GM18519 (cell line): ENCODE data around the gene SLC24A1.
"Not testable (repeated sequence)": the region's sequence is repeated elsewhere in the genome, so short reads cannot be mapped to it uniquely, and the experiment has no call there.

Source experiments
- ATAC-seq: cut with Tn5 transposase; IDR thresholded peaks from one replicate; pipeline ENCODE4 v1.9.1; 2021; ENCODE audit warnings: mild to moderate bottlenecking, moderate library complexity; ENCODE audit not compliant: unreplicated experiment, low FRiP score

SLC24A1 gene

GRCh38 chr15:65615887-65616286 is 5.9 kb upstream of the SLC24A1 start:
- ATAC-seq = not testable (repeated sequence)

- no peak for ATAC-seq
Observed at GRCh38 chr15:65618560-65619109, 3.1 kb upstream of the SLC24A1 start.

- no peak for ATAC-seq
Observed at GRCh38 chr15:65619626-65620290, 2.0 kb upstream of the SLC24A1 start.

- ATAC-seq = no peak
Observed at GRCh38 chr15:65620833-65621232, 905 bp upstream of the SLC24A1 start.

GRCh38 chr15:65623103-65623502 is 1.4 kb downstream of the SLC24A1 start:
- no peak for ATAC-seq

GRCh38 chr15:65626856-65627255 is 5.1 kb downstream of the SLC24A1 start:
- ATAC-seq = no peak

- no peak for ATAC-seq
Observed at GRCh38 chr15:65629548-65629947, 7.8 kb downstream of the SLC24A1 start.

- ATAC-seq = no peak
Observed at GRCh38 chr15:65630760-65631159, 9.0 kb downstream of the SLC24A1 start.

GRCh38 chr15:65631503-65631902 is 9.8 kb downstream of the SLC24A1 start:
- ATAC-seq = no peak

GRCh38 chr15:65632780-65633375 is 11.1 kb downstream of the SLC24A1 start:
- no peak for ATAC-seq

- no peak for ATAC-seq
Observed at GRCh38 chr15:65633752-65634151, 12.0 kb downstream of the SLC24A1 start.

GRCh38 chr15:65634356-65634755 is 12.6 kb downstream of the SLC24A1 start:
- no peak for ATAC-seq

GRCh38 chr15:65638109-65638508 is 16.4 kb downstream of the SLC24A1 start:
- no peak for ATAC-seq

- no peak for ATAC-seq
Observed at GRCh38 chr15:65638681-65639089, 16.9 kb downstream of the SLC24A1 start.

- no peak for ATAC-seq
Observed at GRCh38 chr15:65639509-65639908, 17.8 kb downstream of the SLC24A1 start.

- ATAC-seq = no peak
Observed at GRCh38 chr15:65641768-65642475, 20.2 kb downstream of the SLC24A1 start.

GRCh38 chr15:65642594-65642993 is 20.9 kb downstream of the SLC24A1 start:
- ATAC-seq = no peak

GRCh38 chr15:65644282-65644681 is 22.5 kb downstream of the SLC24A1 start:
- ATAC-seq = no peak

- no peak for ATAC-seq
Observed at GRCh38 chr15:65645392-65645791, 23.7 kb downstream of the SLC24A1 start.

- no peak for ATAC-seq
Observed at GRCh38 chr15:65646486-65646885, 24.7 kb downstream of the SLC24A1 start.

- no peak for ATAC-seq
Observed at GRCh38 chr15:65650312-65651041, 28.7 kb downstream of the SLC24A1 start.
